SK-N-SH (cell line): ENCODE results near the gene TMPRSS11A. TPM values are rescaled to one million over a fixed set of nuclear protein-coding genes. Genes with fewer than 3 reads are reported as not detected.

Experiments used
- CTCF ChIA-PET: fragments of 300-600, 350-600 bp; formaldehyde crosslinking; extraction: SDS; loops from one replicate; lab custom pipeline; 2021; lab: Yijun Ruan, JAX
- POLR2A ChIA-PET: fragments of 350-600 bp; sonication (Branson Sonifier 250); formaldehyde crosslinking; extraction: SDS; loops from one replicate; lab custom pipeline; 2020; ENCODE audit warnings: antibody characterized with exemption, inconsistent platforms; lab: Yijun Ruan, JAX
- DNase-seq: peaks from one replicate; pipeline ENCODE4 v3.0.0; 2012
- H2AFZ ChIP-seq: fragments of 200-600 bp; sonication (generic); 2 replicates; pipeline ENCODE4 v1.8.1; 2016; ENCODE audit warnings: antibody characterized with exemption, mild to moderate bottlenecking, low read depth
- H3F3A ChIP-seq: fragments of 200-600 bp; sonication (generic); replicated peaks from 2 replicates; pipeline ENCODE3; 2016; ENCODE audit warnings: antibody characterized with exemption, mild to moderate bottlenecking; ENCODE audit not compliant: insufficient read depth
- H3K27ac ChIP-seq, 2 experiments: fragments of 200-500 bp in 1 of 2; fragments of 200-600 bp in 1 of 2; sonication (Bioruptor generic) in 1 of 2; sonication (generic), shearing (Covaris generic) in 1 of 2; 2 replicates each; pipeline versions ENCODE4 v1.5.1 to v1.6.1; 2014 to 2016; ENCODE audit warnings: low read depth in 2 of 2, inconsistent platforms in 1 of 2, low read length in 1 of 2, mild to moderate bottlenecking in 1 of 2, mixed read lengths in 1 of 2
- H3K27me3 ChIP-seq: fragments of 200-600 bp; sonication (generic), shearing (Covaris generic); 2 replicates; pipeline ENCODE4 v1.6.1; 2016; ENCODE audit warnings: mixed run types; ENCODE audit not compliant: insufficient read depth
- H3K36me3 ChIP-seq, 2 experiments: fragments of 200-500 bp in 1 of 2; fragments of 200-600 bp in 1 of 2; sonication (Bioruptor generic) in 1 of 2; sonication (generic) in 1 of 2; replicated peaks in 1 of 2; 2 replicates each; pipeline versions ENCODE3 to v1.5.1; 2014 to 2016; ENCODE audit warnings: low read length in 1 of 2, mild to moderate bottlenecking in 1 of 2; ENCODE audit not compliant: insufficient read depth in 2 of 2, control insufficient read depth in 1 of 2
- H3K4me1 ChIP-seq, 2 experiments: fragments of 200-500 bp in 1 of 2; fragments of 200-600 bp in 1 of 2; sonication (Bioruptor generic) in 1 of 2; sonication (generic), shearing (Covaris generic) in 1 of 2; 2 replicates each; pipeline versions ENCODE4 v1.5.1 to v1.6.1; 2014 to 2016; ENCODE audit warnings: low read depth in 1 of 2, low read length in 1 of 2, mixed run types in 1 of 2; ENCODE audit not compliant: insufficient read depth in 2 of 2, control insufficient read depth in 1 of 2
- H3K4me2 ChIP-seq: fragments of 200-600 bp; sonication (generic), shearing (Covaris generic); 2 replicates; pipeline ENCODE4 v1.6.1; 2017; ENCODE audit warnings: mixed run types
- H3K4me3 ChIP-seq, 2 experiments: fragments of 200-500 bp in 1 of 2; fragments of 200-600 bp in 1 of 2; sonication (Bioruptor generic) in 1 of 2; sonication (generic), shearing (Covaris generic) in 1 of 2; 2 replicates each; pipeline versions ENCODE4 v1.5.1 to v1.8.1; 2014 to 2016; ENCODE audit warnings: low read depth in 2 of 2, inconsistent platforms in 1 of 2, low read length in 1 of 2, mild to moderate bottlenecking in 1 of 2, mixed read lengths in 1 of 2, moderate library complexity in 1 of 2
- H3K79me2 ChIP-seq: fragments of 200-600 bp; sonication (generic); 2 replicates; pipeline ENCODE4 v1.8.1; 2017; ENCODE audit warnings: mild to moderate bottlenecking; ENCODE audit not compliant: insufficient read depth
- H3K9ac ChIP-seq: fragments of 200-600 bp; sonication (generic); 2 replicates; pipeline ENCODE4 v1.6.1; 2017; ENCODE audit warnings: mixed run types
- H3K9me2 ChIP-seq: fragments of 200-600 bp; sonication (generic); 2 replicates; pipeline ENCODE4 v1.6.1; 2017; ENCODE audit warnings: mixed run types
- H3K9me3 ChIP-seq: fragments of 200-600 bp; sonication (generic); 2 replicates; pipeline ENCODE4 v1.6.1; 2017; ENCODE audit warnings: mixed run types, mild to moderate bottlenecking, moderate library complexity
- H4K20me1 ChIP-seq: fragments of 200-600 bp; sonication (generic); 2 replicates; pipeline ENCODE4 v1.6.1; 2017; ENCODE audit warnings: mild to moderate bottlenecking, mixed run types; ENCODE audit not compliant: insufficient read depth
- CHD2 ChIP-seq: fragments of 150-350 bp; IDR thresholded peaks from 2 replicates; pipeline ENCODE4 v1.6.1; 2018; ENCODE audit warnings: low read length; ENCODE audit not compliant: partially characterized antibody
- CTCF ChIP-seq: fragments of 200-600 bp; sonication (generic); IDR thresholded peaks from 2 replicates; pipeline ENCODE4 v1.6.1; 2017; ENCODE audit warnings: antibody characterized with exemption, mild to moderate bottlenecking, moderate library complexity
- ELF1 ChIP-seq: IDR thresholded peaks from 2 replicates; pipeline ENCODE4 v1.4.0; 2012
- EP300 ChIP-seq, 2 experiments: IDR thresholded peaks; 2 replicates each; pipeline versions ENCODE4 v1.4.0 to v1.6.1; 2012; ENCODE audit warnings: borderline replicate concordance in 1 of 2, low read depth in 1 of 2, low read length in 1 of 2
- FOXM1 ChIP-seq: IDR thresholded peaks from 2 replicates; pipeline ENCODE4 v1.4.0; 2012; ENCODE audit warnings: low read depth, mild to moderate bottlenecking
- GATA2 ChIP-seq: sonication (generic); formaldehyde crosslinking; IDR thresholded peaks from 2 replicates; pipeline ENCODE4 v1.5.0; 2020; ENCODE audit warnings: mild to moderate bottlenecking, missing genetic modification reagents
- JUND ChIP-seq: IDR thresholded peaks from 2 replicates; pipeline ENCODE4 v1.4.0; 2012
- MXI1 ChIP-seq: IDR thresholded peaks from 2 replicates; pipeline ENCODE4 v1.6.1; 2012; ENCODE audit warnings: mild to moderate bottlenecking, low read depth, low read length, improper control_type of control experiment
- RAD21 ChIP-seq: IDR thresholded peaks from 2 replicates; pipeline ENCODE4 v1.6.1; 2012; ENCODE audit warnings: mild to moderate bottlenecking, low read length
- RCOR1 ChIP-seq: fragments of 150-350 bp; IDR thresholded peaks from 2 replicates; pipeline ENCODE4 v1.6.1; 2017; ENCODE audit warnings: antibody characterized with exemption, low read length
- RXRA ChIP-seq: IDR thresholded peaks from 2 replicates; pipeline ENCODE4 v1.4.0; 2012; ENCODE audit warnings: low read depth, mild to moderate bottlenecking, borderline replicate concordance
- TAF1 ChIP-seq: IDR thresholded peaks from 2 replicates; pipeline ENCODE4 v1.6.1; 2012; ENCODE audit warnings: low read depth, mild to moderate bottlenecking, low read length, moderate library complexity, borderline replicate concordance
- TEAD4 ChIP-seq: IDR thresholded peaks from 2 replicates; pipeline ENCODE4 v1.4.0; 2012; ENCODE audit warnings: mild to moderate bottlenecking, borderline replicate concordance; ENCODE audit not compliant: insufficient read depth
- YY1 ChIP-seq: IDR thresholded peaks from 2 replicates; pipeline ENCODE4 v1.4.0; 2012; ENCODE audit warnings: low read depth, mild to moderate bottlenecking
- WGBS: methylation state at CpG from one replicate; pipeline ENCODE4 v1.1.6; 2017; ENCODE audit warnings: low lambda C conversion rate; 5-methylcytosine and 5-hydroxymethylcytosine counted together
- polyA plus RNA-seq, 3 experiments: library from polyadenylated mRNA; depleted of rRNA; stranded (reverse); fragments of >200 nt; gene quantifications; 2 replicates each; pipeline ENCODE4 v1.2.3, GENCODE V29; 2012
- TF ChIP-seq, protein P1 (sequence below): fragments of 150-350 bp; IDR thresholded peaks from 2 replicates; pipeline ENCODE4 v1.6.1; 2017; ENCODE audit warnings: antibody characterized with exemption, low read length, low read depth, borderline replicate concordance

The TMPRSS11A gene
- polyA plus RNA-seq, 1 of the 3 experiments (the other 2 are of a cell fraction): not detected

- Histone ChIP-seq H3K4me3 (no peak overlapping the region), H2AFZ (no peak overlapping the region), H3K9me2 (no peaks in the 10 kb centered on the region), H3K27ac (no peak overlapping the region), H3K36me3 (no peaks in the 10 kb centered on the region), H3K4me2 (no peak overlapping the region), H3K27me3 (no peaks in the 10 kb centered on the region), H3F3A (no peaks in the 10 kb centered on the region), H3K4me1 (no peaks in the 10 kb centered on the region), H3K9me3 (no peaks in the 10 kb centered on the region), H3K9ac (no peak overlapping the region), H3K79me2 (no peaks in the 10 kb centered on the region), H4K20me1 (no peaks in the 10 kb centered on the region)
- DNase-seq: no peak
- POLR2A ChIA-PET: no interaction called here
- WGBS: 50% methylated on average over 2 of the region's 2 CpGs
- TF ChIP-seq TAF1 (no peak), EP300 (IDR thresholded peaks at IDR 0.05; ENCODE audit: borderline replicate concordance in 1 of 2, low read depth in 1 of 2, low read length in 1 of 2) (no peak), ELF1 (no peak), FOXM1 (no peak), GATA2 (CRISPR knock-in tag) (no peak), CTCF (no peak), JUND (no peak), RCOR1 (no peak), TEAD4 (no peak), RXRA (no peak), YY1 (no peak), RAD21 (no peak)
- TF ChIP-seq, protein P1, sequence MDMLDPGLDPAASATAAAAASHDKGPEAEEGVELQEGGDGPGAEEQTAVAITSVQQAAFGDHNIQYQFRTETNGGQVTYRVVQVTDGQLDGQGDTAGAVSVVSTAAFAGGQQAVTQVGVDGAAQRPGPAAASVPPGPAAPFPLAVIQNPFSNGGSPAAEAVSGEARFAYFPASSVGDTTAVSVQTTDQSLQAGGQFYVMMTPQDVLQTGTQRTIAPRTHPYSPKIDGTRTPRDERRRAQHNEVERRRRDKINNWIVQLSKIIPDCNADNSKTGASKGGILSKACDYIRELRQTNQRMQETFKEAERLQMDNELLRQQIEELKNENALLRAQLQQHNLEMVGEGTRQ: no peak
- CTCF ChIA-PET: interaction anchor here (1.0 to 2.0 kb wide), 3 partner anchors 12 to 44 kb away, joined by 3 to 7 read pairs (median 5); no protein-coding TSS in a partner anchor
Measured at GRCh38 chr4:67912080-67912479, 51.2 kb downstream of the TMPRSS11A start.

GRCh38 chr4:67911638-67912037, 51.7 kb downstream of the TMPRSS11A start:
- Histone ChIP-seq H3K9me3 (no peaks in the 10 kb centered on the region), H3K4me3 (no peak overlapping the region), H3K9me2 (no peaks in the 10 kb centered on the region), H4K20me1 (no peaks in the 10 kb centered on the region), H3K9ac (no peak overlapping the region), H3K79me2 (no peaks in the 10 kb centered on the region), H2AFZ (no peak overlapping the region), H3F3A (no peaks in the 10 kb centered on the region), H3K4me1 (no peaks in the 10 kb centered on the region), H3K4me2 (no peak overlapping the region), H3K27ac (no peak overlapping the region), H3K27me3 (no peaks in the 10 kb centered on the region), H3K36me3 (no peaks in the 10 kb centered on the region)
- POLR2A ChIA-PET: no interaction called here
- TF ChIP-seq, protein P1: no peak
- TF ChIP-seq CHD2 (no peak), MXI1 (no peak), ELF1 (no peak)
- CTCF ChIA-PET: interaction anchor here (1.0 to 2.0 kb wide), 5 partner anchors 9 to 44 kb away, joined by 3 to 11 read pairs (median 5); no protein-coding TSS in a partner anchor
- DNase-seq: no peak
- 64% methylated on average over 3 of the region's 3 CpGs for WGBS
